ENCODE data around the gene STXBP1.
A peak's percentile ranks its signal among the peaks of the same experiment; 100 is the strongest.

Gene STXBP1

DNA sequence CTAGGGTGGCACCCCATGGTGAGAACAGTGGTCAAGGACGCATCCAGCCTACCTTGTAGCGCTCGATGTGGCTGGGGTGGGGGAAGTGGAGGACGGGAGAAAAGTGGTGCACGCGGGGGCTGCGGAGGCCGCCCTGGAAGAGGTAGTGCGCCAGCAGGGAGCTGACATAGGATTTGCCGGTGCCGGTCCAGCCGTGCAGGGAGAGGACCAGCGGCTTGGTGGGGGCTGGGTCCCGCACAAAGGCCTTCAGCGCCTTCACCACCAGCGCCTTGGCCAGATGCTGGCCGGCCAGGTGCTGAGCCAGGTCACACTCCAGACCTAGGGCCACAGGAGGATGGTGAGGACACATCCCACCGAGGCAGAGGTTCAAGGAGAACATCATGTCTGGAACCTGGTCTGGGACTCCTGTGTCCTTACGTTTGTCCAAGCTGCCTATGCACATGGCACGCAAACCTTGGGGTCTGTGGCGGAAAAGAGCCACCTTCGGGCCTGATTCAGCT is 122.2 kb downstream of the STXBP1 start:
- ATAC-seq (ENCODE audit: insufficient read depth, low read depth) (no peak), DNase-seq (no peak)
- 0 out of 2 replicates have a peak, but pooled peaks cover 2% of the 10 kb centered on the region for H3K79me2 ChIP-seq (ENCODE audit: insufficient read depth, low read length)
- peak overlapping the region; percentile 64; the same call in 1 of the 2 replicates for H2AFZ ChIP-seq (ENCODE audit: low read depth, low read length)
- peak overlapping the region; percentile 91 for H3K27ac ChIP-seq (ENCODE audit: low read length)
- peaks cover 21% of the 10 kb centered on the region for H3K4me1 ChIP-seq (ENCODE audit: insufficient read depth, low read length)
- peak overlapping the region; percentile 85 for H3K9ac ChIP-seq (ENCODE audit: low read depth, low read length)
- peaks cover 12% of the 10 kb centered on the region; the same call in 1 of the 2 replicates for H3K36me3 ChIP-seq (ENCODE audit: insufficient read depth, low read length)
- H3K4me2 ChIP-seq (ENCODE audit: insufficient read depth, low read length) = peak overlapping the region; percentile 79
- TF ChIP-seq CTCF (IDR thresholded peaks at IDR 0.05; ENCODE audit: borderline replicate concordance, extremely low read depth, low read length, poor library complexity, severe bottlenecking) (no peak), EZH2 (IDR thresholded peaks at IDR 0.05; ENCODE audit: borderline replicate concordance, low read depth, low read length, severe bottlenecking) (no peak)
- H3K9me3 ChIP-seq (ENCODE audit: insufficient read depth, low read length, severe bottlenecking) = no peaks in the 10 kb centered on the region
- peak overlapping the region in 1 of 2 experiments; percentile 59; a peak in 3 of 4 replicates for H3K4me3 ChIP-seq (ENCODE audit: low read depth in 1 of 2, low read length in 2 of 2)
- 0 out of 2 replicates have a peak, but pooled peaks cover 4% of the 10 kb centered on the region for H4K20me1 ChIP-seq (ENCODE audit: insufficient read depth, low read length)
- H3K27me3 ChIP-seq (ENCODE audit: insufficient read depth, low read length, poor library complexity) = no peaks in the 10 kb centered on the region

- Histone ChIP-seq H3K9ac (ENCODE audit: low read depth, low read length) (peak within 1 kb of the TSS; percentile 85), H2AFZ (ENCODE audit: low read depth, low read length) (peak within 1 kb of the TSS; percentile 64)
These were observed 122.9 kb downstream of the STXBP1 start, which contains the start of gene TOR2A for GRCh38 chr9:127734747-127735529. Gene TOR2A, minus strand, starts transcription at chr9:127735294. Its CDS starts 24 bp downstream, at chr9:127735270.

DNA sequence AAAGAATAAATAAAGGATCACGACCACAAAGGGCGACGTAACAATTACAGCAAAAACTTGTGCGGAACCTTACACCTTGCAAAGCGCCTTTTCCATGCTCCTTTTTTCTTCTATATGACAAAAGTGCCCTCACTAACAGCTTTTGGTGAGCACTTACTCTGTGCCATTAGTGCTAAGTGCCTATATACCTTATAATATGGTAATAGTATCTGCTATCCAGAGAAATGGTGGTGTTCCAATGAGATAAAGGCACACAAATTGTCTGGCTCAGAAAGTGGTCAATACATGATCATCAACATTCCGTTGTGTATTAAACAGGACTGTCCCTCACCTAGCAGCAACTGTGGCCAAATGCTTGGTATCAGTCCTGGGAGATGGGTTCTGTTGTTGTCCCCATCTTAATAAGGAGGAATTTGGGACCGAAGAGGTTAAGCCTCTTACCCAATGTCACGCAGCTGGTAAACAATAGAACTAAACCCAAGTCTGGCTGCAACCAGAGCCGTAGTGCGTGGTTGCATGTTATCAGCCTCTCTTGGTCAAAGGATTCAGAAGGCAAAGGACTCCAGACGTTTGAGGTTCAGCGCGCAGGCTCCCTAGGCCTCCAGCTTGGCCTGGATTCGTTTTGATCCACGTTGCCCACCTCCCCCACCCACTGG is 123.6 kb downstream of the STXBP1 start:
- Histone ChIP-seq H3K4me3 (ENCODE audit: low read depth in 1 of 2, low read length in 2 of 2) (peak overlapping the region in 1 of 2 experiments; percentile 59; a peak in 1 of 4 replicates), H3K9ac (ENCODE audit: low read depth, low read length) (peak overlapping the region; percentile 3; the same call in 1 of the 2 replicates), H3K27ac (ENCODE audit: low read length) (no peak overlapping the region)

More at GRCh38 chr9:127734747-127735529, 122.9 kb downstream of the STXBP1 start, which contains the start of gene TOR2A:
- Histone ChIP-seq H3K4me1 (ENCODE audit: insufficient read depth, low read length) (peaks cover 21% of the 10 kb centered on the region), H4K20me1 (ENCODE audit: insufficient read depth, low read length) (no peaks in the 10 kb centered on the region), H3K27ac (ENCODE audit: low read length) (peak within 1 kb of the TSS; percentile 91), H3K36me3 (ENCODE audit: insufficient read depth, low read length) (peaks cover 12% of the 10 kb centered on the region; the same call in 1 of the 2 replicates), H3K4me3 (ENCODE audit: low read depth in 1 of 2, low read length in 2 of 2) (peak within 1 kb of the TSS; percentile 39 to 59; a peak in 3 of 4 replicates), H3K27me3 (ENCODE audit: insufficient read depth, low read length, poor library complexity) (no peaks in the 10 kb centered on the region), H3K9me3 (ENCODE audit: insufficient read depth, low read length, severe bottlenecking) (no peaks in the 10 kb centered on the region), H3K4me2 (ENCODE audit: insufficient read depth, low read length) (peak within 1 kb of the TSS; percentile 79), H3K79me2 (ENCODE audit: insufficient read depth, low read length) (0 out of 2 replicates have a peak, but pooled peaks cover 2% of the 10 kb centered on the region)
- DNase-seq (peak; percentile 95), ATAC-seq (ENCODE audit: insufficient read depth, low read depth) (peak; percentile 92)
- TF ChIP-seq EZH2 (IDR thresholded peaks at IDR 0.05; ENCODE audit: borderline replicate concordance, low read depth, low read length, severe bottlenecking) (no peak), CTCF (IDR thresholded peaks at IDR 0.05; ENCODE audit: borderline replicate concordance, extremely low read depth, low read length, poor library complexity, severe bottlenecking) (peak; percentile 96)

More for the DNA sequence above, 123.6 kb downstream of the STXBP1 start:
- ATAC-seq (ENCODE audit: insufficient read depth, low read depth) (no peak), DNase-seq (no peak)
- Histone ChIP-seq H2AFZ (ENCODE audit: low read depth, low read length) (no peak overlapping the region), H3K79me2 (ENCODE audit: insufficient read depth, low read length) (0 out of 2 replicates have a peak, but pooled peaks cover 2% of the 10 kb centered on the region), H3K27me3 (ENCODE audit: insufficient read depth, low read length, poor library complexity) (no peaks in the 10 kb centered on the region), H3K4me2 (ENCODE audit: insufficient read depth, low read length) (peak overlapping the region; percentile 79), H3K4me1 (ENCODE audit: insufficient read depth, low read length) (peaks cover 21% of the 10 kb centered on the region), H4K20me1 (ENCODE audit: insufficient read depth, low read length) (no peaks in the 10 kb centered on the region), H3K36me3 (ENCODE audit: insufficient read depth, low read length) (peaks cover 12% of the 10 kb centered on the region; the same call in 1 of the 2 replicates), H3K9me3 (ENCODE audit: insufficient read depth, low read length, severe bottlenecking) (no peaks in the 10 kb centered on the region)
- TF ChIP-seq EZH2 (IDR thresholded peaks at IDR 0.05; ENCODE audit: borderline replicate concordance, low read depth, low read length, severe bottlenecking) (no peak), CTCF (IDR thresholded peaks at IDR 0.05; ENCODE audit: borderline replicate concordance, extremely low read depth, low read length, poor library complexity, severe bottlenecking) (no peak)

All from DND-41 (cell line).